OCI-LY3 (cell line): ENCODE measurements around the gene AMELX.

Experiments
- H2AFZ ChIP-seq: fragments of 200-600, 300-600 bp; shearing (Covaris generic); 2 replicates; pipeline ENCODE4 v1.6.0; 2014; ENCODE audit warnings: antibody characterized with exemption, low read depth, low read length
- H3K27ac ChIP-seq: fragments of 200-600, 300-600 bp; sonication (generic); 2 replicates; pipeline ENCODE4 v1.5.1; 2014; ENCODE audit warnings: mild to moderate bottlenecking, low read length, moderate library complexity, mixed read lengths
- H3K27me3 ChIP-seq: fragments of 200-600, 300-600 bp; sonication (generic); 2 replicates; pipeline ENCODE4 v1.6.1; 2014; ENCODE audit warnings: low read depth, low read length, mixed read lengths
- H3K36me3 ChIP-seq: fragments of 200-600, 300-600 bp; sonication (generic); replicated peaks from 2 replicates; pipeline ENCODE3; 2014; ENCODE audit warnings: low read depth, low read length, mixed read lengths
- H3K4me1 ChIP-seq: fragments of 300-600, 200-600 bp; sonication (generic); 2 replicates; pipeline ENCODE4 v1.6.1; 2014; ENCODE audit warnings: low read length, mixed read lengths
- H3K4me2 ChIP-seq: fragments of 200-600, 300-600 bp; sonication (generic); 2 replicates; pipeline ENCODE4 v1.6.1; 2014; ENCODE audit warnings: low read length, mixed read lengths
- H3K4me3 ChIP-seq: fragments of 300-600, 200-600 bp; sonication (generic); 2 replicates; pipeline ENCODE4 v1.5.1; 2014; ENCODE audit warnings: antibody characterized with exemption, mild to moderate bottlenecking, low read length, moderate library complexity
- H3K79me2 ChIP-seq: fragments of 300-600, 200-600 bp; shearing (Covaris generic); 2 replicates; pipeline ENCODE4 v1.6.1; 2014; ENCODE audit warnings: mild to moderate bottlenecking, low read length, mixed read lengths
- H3K9ac ChIP-seq: fragments of 300-600, 200-600 bp; shearing (Covaris generic); 2 replicates; pipeline ENCODE4 v1.6.0; 2014; ENCODE audit warnings: mild to moderate bottlenecking, low read length, moderate library complexity
- H3K9me3 ChIP-seq: fragments of 200-600, 300-600 bp; shearing (Covaris generic); 2 replicates; pipeline ENCODE4 v1.6.1; 2014; ENCODE audit warnings: low read length, mixed read lengths; ENCODE audit not compliant: insufficient read depth
- H4K20me1 ChIP-seq: fragments of 200-600, 300-600 bp; sonication (generic); 2 replicates; pipeline ENCODE4 v1.6.1; 2016; ENCODE audit warnings: low read length, mixed read lengths; ENCODE audit not compliant: insufficient read depth
- EZH2phosphoT487 ChIP-seq: fragments of 200-600 bp; shearing (Covaris generic); IDR thresholded peaks from 2 replicates; pipeline ENCODE4 v1.6.1; 2018; ENCODE audit warnings: antibody characterized with exemption, mixed run types, low read depth
- TF ChIP-seq, protein P1 (sequence below): fragments of 200-600, 300-600 bp; sonication (generic); IDR thresholded peaks from 2 replicates; pipeline ENCODE4 v1.5.1; 2014; ENCODE audit warnings: antibody characterized with exemption, low read length, low read depth

The AMELX gene

DNA sequence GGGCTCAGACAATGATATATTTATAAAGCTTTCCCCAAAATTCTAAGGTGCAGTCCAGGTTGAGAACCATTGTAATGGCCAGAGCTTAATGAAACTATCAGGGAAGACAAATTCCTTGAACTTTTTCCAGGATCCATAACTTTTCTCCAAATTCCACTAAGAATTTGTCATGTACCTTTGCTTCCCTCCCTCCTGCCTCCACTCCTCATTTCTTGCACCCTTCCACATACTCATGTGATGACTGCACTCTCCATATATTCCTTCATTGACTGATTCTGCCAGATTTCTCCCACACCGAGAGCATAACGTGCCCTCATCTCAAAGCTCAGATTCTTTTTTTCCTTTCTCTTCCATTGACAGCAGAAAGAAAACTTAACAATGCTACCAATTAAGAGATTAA lies 20.9 kb upstream of the AMELX start:
- no peaks in the 10 kb centered on the region for H4K20me1 ChIP-seq
- H2AFZ ChIP-seq = no peak overlapping the region
- H3K27ac ChIP-seq = no peak overlapping the region
- H3K27me3 ChIP-seq = no peaks in the 10 kb centered on the region
- no peak overlapping the region for H3K9ac ChIP-seq
- H3K4me1 ChIP-seq = no peaks in the 10 kb centered on the region
- no peak overlapping the region for H3K4me2 ChIP-seq
- H3K4me3 ChIP-seq = no peak overlapping the region
- no peaks in the 10 kb centered on the region for H3K9me3 ChIP-seq
- H3K79me2 ChIP-seq = no peaks in the 10 kb centered on the region
- TF ChIP-seq, protein P1, sequence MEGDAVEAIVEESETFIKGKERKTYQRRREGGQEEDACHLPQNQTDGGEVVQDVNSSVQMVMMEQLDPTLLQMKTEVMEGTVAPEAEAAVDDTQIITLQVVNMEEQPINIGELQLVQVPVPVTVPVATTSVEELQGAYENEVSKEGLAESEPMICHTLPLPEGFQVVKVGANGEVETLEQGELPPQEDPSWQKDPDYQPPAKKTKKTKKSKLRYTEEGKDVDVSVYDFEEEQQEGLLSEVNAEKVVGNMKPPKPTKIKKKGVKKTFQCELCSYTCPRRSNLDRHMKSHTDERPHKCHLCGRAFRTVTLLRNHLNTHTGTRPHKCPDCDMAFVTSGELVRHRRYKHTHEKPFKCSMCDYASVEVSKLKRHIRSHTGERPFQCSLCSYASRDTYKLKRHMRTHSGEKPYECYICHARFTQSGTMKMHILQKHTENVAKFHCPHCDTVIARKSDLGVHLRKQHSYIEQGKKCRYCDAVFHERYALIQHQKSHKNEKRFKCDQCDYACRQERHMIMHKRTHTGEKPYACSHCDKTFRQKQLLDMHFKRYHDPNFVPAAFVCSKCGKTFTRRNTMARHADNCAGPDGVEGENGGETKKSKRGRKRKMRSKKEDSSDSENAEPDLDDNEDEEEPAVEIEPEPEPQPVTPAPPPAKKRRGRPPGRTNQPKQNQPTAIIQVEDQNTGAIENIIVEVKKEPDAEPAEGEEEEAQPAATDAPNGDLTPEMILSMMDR = no peak
- TF ChIP-seq EZH2phosphoT487 = no peak
- no peaks in the 10 kb centered on the region for H3K36me3 ChIP-seq

DNA sequence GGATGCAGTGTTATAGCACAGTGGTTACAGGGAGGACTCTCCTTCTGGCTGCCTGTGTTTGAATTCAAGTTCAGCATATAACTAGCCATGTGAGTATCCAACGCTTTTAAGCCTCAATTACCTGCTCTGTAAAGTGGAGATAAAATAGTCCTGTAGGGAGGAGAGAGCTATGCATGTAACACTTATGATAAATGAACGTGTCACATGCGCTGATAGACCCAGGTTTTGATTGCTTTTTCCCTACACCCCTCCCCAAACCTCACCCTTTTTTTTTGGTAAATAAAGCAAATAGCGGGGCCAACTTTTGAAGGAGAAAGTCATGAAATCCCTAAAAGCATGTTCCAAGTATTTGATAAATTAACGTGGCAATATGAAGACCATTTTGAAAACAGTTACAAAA lies 20.4 kb upstream of the AMELX start:
- no peaks in the 10 kb centered on the region for H3K79me2 ChIP-seq
- H2AFZ ChIP-seq = no peak overlapping the region
- H3K4me2 ChIP-seq = no peak overlapping the region
- H3K27me3 ChIP-seq = no peaks in the 10 kb centered on the region
- no peak for TF ChIP-seq EZH2phosphoT487
- TF ChIP-seq, protein P1 = no peak
- H3K36me3 ChIP-seq = no peaks in the 10 kb centered on the region
- no peaks in the 10 kb centered on the region for H3K4me1 ChIP-seq
- H3K9me3 ChIP-seq = no peaks in the 10 kb centered on the region
- no peak overlapping the region for H3K27ac ChIP-seq
- no peak overlapping the region for H3K9ac ChIP-seq
- H3K4me3 ChIP-seq = no peak overlapping the region
- H4K20me1 ChIP-seq = no peaks in the 10 kb centered on the region

DNA sequence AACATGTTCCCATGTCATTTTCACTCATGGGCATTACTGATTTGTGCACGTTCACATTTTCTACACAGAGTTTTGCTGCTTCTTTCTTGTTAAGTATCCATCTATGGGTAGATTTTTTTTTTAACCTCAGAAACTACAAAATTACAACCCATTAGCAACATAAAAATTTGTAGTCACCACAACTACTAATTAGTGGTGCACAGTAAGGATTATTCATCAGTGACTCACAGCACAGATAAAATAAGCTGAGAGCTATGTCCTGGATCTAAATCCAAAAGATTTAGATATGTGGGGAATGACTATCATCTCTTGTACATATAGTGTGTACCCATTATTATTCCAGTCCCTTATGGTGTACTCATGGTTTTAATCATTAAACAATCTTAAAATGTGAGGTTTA lies 19.7 kb upstream of the AMELX start:
- H3K9ac ChIP-seq = no peak overlapping the region
- no peak overlapping the region for H2AFZ ChIP-seq
- H3K36me3 ChIP-seq = no peaks in the 10 kb centered on the region
- no peaks in the 10 kb centered on the region for H3K27me3 ChIP-seq
- no peaks in the 10 kb centered on the region for H3K4me1 ChIP-seq
- H3K9me3 ChIP-seq = no peaks in the 10 kb centered on the region
- no peak overlapping the region for H3K4me3 ChIP-seq
- no peak overlapping the region for H3K27ac ChIP-seq
- TF ChIP-seq, protein P1 = no peak
- TF ChIP-seq EZH2phosphoT487 = no peak
- no peak overlapping the region for H3K4me2 ChIP-seq
- H4K20me1 ChIP-seq = no peaks in the 10 kb centered on the region
- H3K79me2 ChIP-seq = no peaks in the 10 kb centered on the region

DNA sequence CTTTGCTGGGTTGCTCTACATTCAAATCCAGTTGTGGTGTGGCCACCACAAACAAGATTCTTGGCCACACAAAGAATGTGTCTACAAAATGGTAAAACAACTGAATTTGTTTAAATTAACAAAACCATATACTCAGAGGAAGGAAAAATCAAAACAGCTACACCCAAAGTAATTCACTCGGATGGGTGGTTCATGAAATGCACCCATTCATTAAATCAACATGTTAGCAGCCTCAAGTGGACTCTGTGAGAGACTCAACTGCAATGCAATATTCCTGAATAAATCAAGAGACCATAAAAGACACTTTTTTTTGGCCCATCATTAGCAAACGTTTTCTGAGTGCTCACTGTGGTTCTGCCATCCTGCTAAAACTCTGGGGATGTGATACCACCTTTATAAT lies 11.2 kb upstream of the AMELX start:
- Histone ChIP-seq H3K4me3 (no peak overlapping the region), H3K27me3 (no peaks in the 10 kb centered on the region), H3K79me2 (no peaks in the 10 kb centered on the region), H2AFZ (no peak overlapping the region), H3K27ac (no peak overlapping the region), H3K4me2 (no peak overlapping the region), H3K9ac (no peak overlapping the region), H3K4me1 (no peaks in the 10 kb centered on the region), H4K20me1 (no peaks in the 10 kb centered on the region), H3K36me3 (no peaks in the 10 kb centered on the region), H3K9me3 (no peaks in the 10 kb centered on the region)
- TF ChIP-seq, protein P1 = no peak
- TF ChIP-seq EZH2phosphoT487 = no peak
